ENCODE measurements around the gene FAM110D.

FAM110D gene

DNA sequence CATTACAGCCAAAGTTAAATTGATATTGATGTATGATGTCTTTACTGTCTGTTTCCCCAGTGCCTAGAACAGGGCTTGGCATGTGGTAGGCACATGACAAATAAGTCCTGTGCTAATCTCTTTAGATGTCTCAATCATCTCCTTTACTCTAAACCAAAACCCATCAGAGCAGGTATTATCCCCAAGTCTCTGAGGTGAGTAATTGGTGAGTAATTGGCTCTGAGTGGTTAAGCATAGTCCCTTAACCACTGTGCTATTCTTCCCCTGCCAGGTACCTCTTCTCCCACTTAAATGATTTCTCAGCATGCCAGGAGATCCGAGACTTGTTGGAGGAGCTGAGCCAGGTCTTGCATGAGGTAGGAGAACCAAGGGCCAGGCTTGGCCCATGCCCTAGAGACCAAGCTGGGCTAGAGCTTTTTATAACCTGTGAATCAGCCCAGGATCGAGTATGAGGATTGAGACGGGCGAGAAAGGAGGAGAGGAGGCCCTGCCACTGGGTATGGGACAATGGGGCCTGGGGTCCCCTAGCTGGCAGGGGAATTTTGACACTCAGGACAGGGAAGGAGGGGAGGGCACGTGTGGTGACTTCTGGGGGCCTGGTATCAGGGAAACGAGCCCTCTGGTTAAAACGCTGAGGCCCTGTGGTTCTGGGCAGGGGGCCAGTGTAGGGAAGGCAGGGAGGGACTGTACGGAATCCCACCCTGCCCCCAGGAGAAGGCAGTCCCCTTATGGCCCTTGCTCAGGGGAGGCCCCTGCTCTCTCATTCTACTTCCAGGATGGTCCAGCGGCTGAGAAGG lies 22.9 kb downstream of the FAM110D start:
- ATAC-seq (ENCODE audit: insufficient read depth, low read depth) (no peak), DNase-seq (no peak)
- Histone ChIP-seq H3K4me2 (ENCODE audit: insufficient read depth, low read length) (no peak overlapping the region), H3K9me3 (ENCODE audit: insufficient read depth, low read length, severe bottlenecking) (no peaks in the 10 kb centered on the region), H3K4me3 (ENCODE audit: low read depth in 1 of 2, low read length in 2 of 2) (no peak overlapping the region), H3K79me2 (ENCODE audit: insufficient read depth, low read length) (no peaks in the 10 kb centered on the region), H3K27ac (ENCODE audit: low read length) (no peak overlapping the region), H3K9ac (ENCODE audit: low read depth, low read length) (no peak overlapping the region), H2AFZ (ENCODE audit: low read depth, low read length) (no peak overlapping the region), H3K36me3 (ENCODE audit: insufficient read depth, low read length) (no peaks in the 10 kb centered on the region), H4K20me1 (ENCODE audit: insufficient read depth, low read length) (no peaks in the 10 kb centered on the region; the same call in 1 of the 2 replicates), H3K4me1 (ENCODE audit: insufficient read depth, low read length) (no peaks in the 10 kb centered on the region), H3K27me3 (ENCODE audit: insufficient read depth, low read length, poor library complexity) (no peaks in the 10 kb centered on the region)
- TF ChIP-seq, protein P1, sequence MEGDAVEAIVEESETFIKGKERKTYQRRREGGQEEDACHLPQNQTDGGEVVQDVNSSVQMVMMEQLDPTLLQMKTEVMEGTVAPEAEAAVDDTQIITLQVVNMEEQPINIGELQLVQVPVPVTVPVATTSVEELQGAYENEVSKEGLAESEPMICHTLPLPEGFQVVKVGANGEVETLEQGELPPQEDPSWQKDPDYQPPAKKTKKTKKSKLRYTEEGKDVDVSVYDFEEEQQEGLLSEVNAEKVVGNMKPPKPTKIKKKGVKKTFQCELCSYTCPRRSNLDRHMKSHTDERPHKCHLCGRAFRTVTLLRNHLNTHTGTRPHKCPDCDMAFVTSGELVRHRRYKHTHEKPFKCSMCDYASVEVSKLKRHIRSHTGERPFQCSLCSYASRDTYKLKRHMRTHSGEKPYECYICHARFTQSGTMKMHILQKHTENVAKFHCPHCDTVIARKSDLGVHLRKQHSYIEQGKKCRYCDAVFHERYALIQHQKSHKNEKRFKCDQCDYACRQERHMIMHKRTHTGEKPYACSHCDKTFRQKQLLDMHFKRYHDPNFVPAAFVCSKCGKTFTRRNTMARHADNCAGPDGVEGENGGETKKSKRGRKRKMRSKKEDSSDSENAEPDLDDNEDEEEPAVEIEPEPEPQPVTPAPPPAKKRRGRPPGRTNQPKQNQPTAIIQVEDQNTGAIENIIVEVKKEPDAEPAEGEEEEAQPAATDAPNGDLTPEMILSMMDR (IDR thresholded peaks at IDR 0.05; ENCODE audit: borderline replicate concordance, extremely low read depth, low read length, poor library complexity, severe bottlenecking), result no peak
- no peak for TF ChIP-seq EZH2 (IDR thresholded peaks at IDR 0.05; ENCODE audit: borderline replicate concordance, low read depth, low read length, severe bottlenecking)

DNA sequence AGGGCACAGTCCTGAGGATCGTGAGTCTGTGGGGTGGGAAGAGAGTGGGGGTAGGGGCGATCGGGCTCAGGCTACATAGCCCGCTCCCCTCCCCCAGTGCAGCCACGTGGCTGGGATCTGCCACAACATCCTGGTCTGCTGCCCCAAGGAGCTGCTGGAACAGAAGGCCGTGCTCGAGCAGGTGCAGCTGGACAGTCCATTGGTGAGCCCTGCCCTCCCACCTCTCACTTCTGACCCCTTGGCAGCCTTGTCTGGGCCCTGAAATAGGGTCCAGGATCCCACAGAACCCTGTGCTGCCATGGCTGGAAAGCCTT lies 23.5 kb downstream of the FAM110D start:
- H3K9me3 ChIP-seq (ENCODE audit: insufficient read depth, low read length, severe bottlenecking), result no peaks in the 10 kb centered on the region
- ATAC-seq (ENCODE audit: insufficient read depth, low read depth), result no peak
- no peaks in the 10 kb centered on the region for H3K79me2 ChIP-seq (ENCODE audit: insufficient read depth, low read length)
- DNase-seq, result no peak
- H3K9ac ChIP-seq (ENCODE audit: low read depth, low read length), result no peak overlapping the region
- no peak overlapping the region for H2AFZ ChIP-seq (ENCODE audit: low read depth, low read length)
- H3K4me3 ChIP-seq (ENCODE audit: low read depth in 1 of 2, low read length in 2 of 2), result no peak overlapping the region
- TF ChIP-seq, protein P1 (IDR thresholded peaks at IDR 0.05; ENCODE audit: borderline replicate concordance, extremely low read depth, low read length, poor library complexity, severe bottlenecking), result no peak
- no peak for TF ChIP-seq EZH2 (IDR thresholded peaks at IDR 0.05; ENCODE audit: borderline replicate concordance, low read depth, low read length, severe bottlenecking)
- H3K36me3 ChIP-seq (ENCODE audit: insufficient read depth, low read length), result no peaks in the 10 kb centered on the region
- H3K4me1 ChIP-seq (ENCODE audit: insufficient read depth, low read length), result no peaks in the 10 kb centered on the region
- no peaks in the 10 kb centered on the region for H3K27me3 ChIP-seq (ENCODE audit: insufficient read depth, low read length, poor library complexity)
- no peaks in the 10 kb centered on the region; the same call in 1 of the 2 replicates for H4K20me1 ChIP-seq (ENCODE audit: insufficient read depth, low read length)
- H3K27ac ChIP-seq (ENCODE audit: low read length), result no peak overlapping the region
- H3K4me2 ChIP-seq (ENCODE audit: insufficient read depth, low read length), result no peak overlapping the region

DNA sequence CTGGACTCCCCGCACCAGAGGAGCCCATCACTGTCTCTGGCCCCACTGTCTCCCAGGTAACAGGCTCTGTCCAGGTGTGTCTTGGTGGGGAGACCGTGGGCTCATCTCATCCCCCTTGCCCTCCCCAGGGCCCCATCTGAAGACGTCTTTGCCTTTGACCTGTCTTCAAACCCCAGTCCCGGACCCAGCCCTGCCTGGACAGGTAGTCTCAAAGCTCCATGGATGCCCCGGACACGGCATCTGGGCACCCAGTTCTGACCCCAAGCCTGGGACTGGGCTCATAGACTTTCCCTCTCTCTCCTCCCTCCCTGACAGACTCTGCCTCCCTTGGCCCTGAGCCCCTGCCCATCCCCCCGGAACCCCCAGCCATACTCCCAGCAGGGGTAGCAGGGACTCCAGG lies 25.2 kb downstream of the FAM110D start:
- no peak overlapping the region for H2AFZ ChIP-seq (ENCODE audit: low read depth, low read length)
- H3K4me3 ChIP-seq (ENCODE audit: low read depth in 1 of 2, low read length in 2 of 2), result no peak overlapping the region
- H4K20me1 ChIP-seq (ENCODE audit: insufficient read depth, low read length), result no peaks in the 10 kb centered on the region; the same call in 1 of the 2 replicates
- H3K9ac ChIP-seq (ENCODE audit: low read depth, low read length), result no peak overlapping the region
- H3K79me2 ChIP-seq (ENCODE audit: insufficient read depth, low read length), result no peaks in the 10 kb centered on the region
- H3K27me3 ChIP-seq (ENCODE audit: insufficient read depth, low read length, poor library complexity), result no peaks in the 10 kb centered on the region
- no peaks in the 10 kb centered on the region for H3K4me1 ChIP-seq (ENCODE audit: insufficient read depth, low read length)
- DNase-seq (no peak), ATAC-seq (ENCODE audit: insufficient read depth, low read depth) (no peak)
- TF ChIP-seq EZH2 (IDR thresholded peaks at IDR 0.05; ENCODE audit: borderline replicate concordance, low read depth, low read length, severe bottlenecking), result no peak
- TF ChIP-seq, protein P1 (IDR thresholded peaks at IDR 0.05; ENCODE audit: borderline replicate concordance, extremely low read depth, low read length, poor library complexity, severe bottlenecking), result no peak
- no peak overlapping the region for H3K27ac ChIP-seq (ENCODE audit: low read length)
- no peak overlapping the region for H3K4me2 ChIP-seq (ENCODE audit: insufficient read depth, low read length)
- no peaks in the 10 kb centered on the region for H3K9me3 ChIP-seq (ENCODE audit: insufficient read depth, low read length, severe bottlenecking)
- H3K36me3 ChIP-seq (ENCODE audit: insufficient read depth, low read length), result no peaks in the 10 kb centered on the region

All from DND-41 (cell line).